ENCODE data around the gene GPR37. TPM values are rescaled to one million over a fixed set of nuclear protein-coding genes. Genes with fewer than 3 reads are reported as not detected.

Gene GPR37
- total RNA-seq, 1 donor from 2014 or later, result 4.7 TPM

- Mint-ChIP-seq H3K36me3 (peaks cover 5% of the 10 kb centered on the region), H3K27ac (no peak overlapping the region), H3K27me3 (ENCODE audit: low read depth) (peaks cover 28% of the 10 kb centered on the region), H3K9me3 (peaks cover 4% of the 10 kb centered on the region), H3K4me1 (peaks cover 20% of the 10 kb centered on the region), H3K4me3 (no peak overlapping the region)
- no peak for DNase-seq (ENCODE audit: low spot score in 2 of 2, unreplicated experiment in 2 of 2)
- TF ChIP-seq CTCF (IDR thresholded peaks at IDR 0.05; ENCODE audit: unreplicated experiment), result no peak
Measured at GRCh38 chr7:124762611-124763143, 2.9 kb downstream of the GPR37 start.

GRCh38 chr7:124761164-124761715, 4.4 kb downstream of the GPR37 start:
- Mint-ChIP-seq H3K4me1 (peaks cover 20% of the 10 kb centered on the region), H3K9me3 (peaks cover 4% of the 10 kb centered on the region), H3K27me3 (ENCODE audit: low read depth) (peaks cover 25% of the 10 kb centered on the region), H3K4me3 (no peak overlapping the region), H3K36me3 (peaks cover 5% of the 10 kb centered on the region), H3K27ac (no peak overlapping the region)
- DNase-seq (ENCODE audit: low spot score in 2 of 2, unreplicated experiment in 2 of 2), result no peak
- TF ChIP-seq CTCF (IDR thresholded peaks at IDR 0.05; ENCODE audit: unreplicated experiment), result no peak

GRCh38 chr7:124758327-124758726, 7.3 kb downstream of the GPR37 start:
- Mint-ChIP-seq H3K36me3 (peaks cover 5% of the 10 kb centered on the region), H3K4me1 (peaks cover 8% of the 10 kb centered on the region), H3K27me3 (ENCODE audit: low read depth) (peaks cover 4% of the 10 kb centered on the region), H3K4me3 (no peak overlapping the region), H3K27ac (no peak overlapping the region), H3K9me3 (peaks cover 4% of the 10 kb centered on the region)
- TF ChIP-seq CTCF (IDR thresholded peaks at IDR 0.05; ENCODE audit: unreplicated experiment), result no peak
- DNase-seq (ENCODE audit: low spot score in 2 of 2, unreplicated experiment in 2 of 2), result no peak

GRCh38 chr7:124754576-124755268, 10.9 kb downstream of the GPR37 start:
- H3K9me3 Mint-ChIP-seq, result no peaks in the 10 kb centered on the region
- H3K4me1 Mint-ChIP-seq, result no peaks in the 10 kb centered on the region
- no peak overlapping the region for H3K4me3 Mint-ChIP-seq
- no peak for DNase-seq (ENCODE audit: low spot score in 2 of 2, unreplicated experiment in 2 of 2)
- no peak overlapping the region for H3K27ac Mint-ChIP-seq
- H3K27me3 Mint-ChIP-seq (ENCODE audit: low read depth), result no peaks in the 10 kb centered on the region
- no peak for TF ChIP-seq CTCF (IDR thresholded peaks at IDR 0.05; ENCODE audit: unreplicated experiment)
- no peaks in the 10 kb centered on the region for H3K36me3 Mint-ChIP-seq

GRCh38 chr7:124752310-124752709, 13.3 kb downstream of the GPR37 start:
- Mint-ChIP-seq H3K9me3 (no peaks in the 10 kb centered on the region), H3K27me3 (ENCODE audit: low read depth) (no peaks in the 10 kb centered on the region), H3K4me3 (no peak overlapping the region), H3K4me1 (no peaks in the 10 kb centered on the region), H3K36me3 (no peaks in the 10 kb centered on the region), H3K27ac (no peak overlapping the region)
- no peak for DNase-seq (ENCODE audit: low spot score in 2 of 2, unreplicated experiment in 2 of 2)
- no peak for TF ChIP-seq CTCF (IDR thresholded peaks at IDR 0.05; ENCODE audit: unreplicated experiment)

All from mesothelial cell of epicardium (in vitro differentiated cells).